ENCODE data around the gene TKTL1.
"Not testable (repeated sequence)": the region's sequence is repeated elsewhere in the genome, so short reads cannot be mapped to it uniquely, and the experiment has no call there.

Gene TKTL1

DNA sequence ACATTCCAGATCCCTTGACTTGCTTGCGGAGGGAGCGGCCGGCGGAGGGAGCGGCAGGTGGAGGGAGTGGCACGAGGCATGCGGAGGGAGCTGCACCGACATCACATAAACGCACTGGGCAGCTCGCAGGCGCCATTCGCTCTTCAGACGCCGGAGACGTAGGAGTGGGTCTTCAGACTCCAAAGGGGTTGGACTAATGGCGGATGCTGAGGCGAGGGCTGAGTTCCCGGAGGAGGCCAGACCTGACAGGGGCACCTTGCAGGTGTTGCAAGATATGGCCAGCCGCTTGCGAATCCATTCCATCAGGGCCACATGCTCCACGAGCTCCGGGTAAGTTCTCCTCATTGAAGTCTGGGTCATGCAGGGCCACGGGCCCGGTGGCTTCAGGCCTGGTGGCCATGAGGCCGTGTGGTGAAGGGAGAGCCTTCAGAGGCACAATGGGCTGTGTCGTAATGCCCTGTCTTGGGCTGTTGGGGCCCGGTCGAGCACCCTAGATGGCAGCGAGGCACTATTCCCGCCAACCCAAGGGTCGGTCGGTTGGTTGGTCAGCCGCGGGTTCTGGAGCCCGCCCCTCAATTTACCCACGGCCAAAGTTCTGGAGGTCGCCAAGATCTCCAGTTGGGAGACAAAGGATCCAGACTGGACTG is at the start of gene TKTL1:
Gene TKTL1, plus strand, starts transcription at position 132 of the 647 bp plus-strand sequence. Its CDS starts 65 bp downstream, at position 197.
- DNase-seq (ENCODE audit: low read depth, low spot score): no peak

DNA sequence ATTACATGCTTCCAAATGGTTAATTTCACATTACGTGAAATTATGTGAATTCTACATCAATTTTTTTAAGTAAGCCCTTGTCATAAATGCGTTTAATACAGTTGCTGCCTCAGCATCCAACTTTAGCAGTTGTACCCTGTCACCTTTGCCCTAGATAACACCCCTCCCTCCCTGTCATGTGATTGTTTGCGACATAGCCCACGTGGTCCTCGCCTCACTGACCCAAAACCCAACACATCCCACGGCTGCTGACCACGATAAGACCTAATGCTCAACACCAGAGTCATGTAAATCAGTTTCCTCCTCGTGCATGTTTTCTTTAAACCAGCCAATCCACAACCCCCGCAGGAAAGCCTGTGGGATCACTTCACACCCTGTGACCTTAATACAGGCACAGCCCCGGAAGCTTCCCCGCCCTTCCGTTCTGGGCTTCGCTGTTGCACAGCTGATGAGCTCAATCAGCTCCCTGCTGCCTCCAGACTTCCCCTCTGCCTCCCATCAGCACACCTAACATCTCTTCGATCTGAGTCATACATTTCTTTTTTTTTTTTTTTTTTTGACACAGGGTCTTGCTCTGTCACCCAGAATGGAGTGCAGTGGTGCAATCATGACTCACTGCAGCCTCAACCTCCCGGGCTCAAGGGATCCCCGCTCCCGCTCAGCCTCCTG is 48.1 kb upstream of the TKTL1 start:
- DNase-seq (ENCODE audit: low read depth, low spot score): not testable (repeated sequence)

DNA sequence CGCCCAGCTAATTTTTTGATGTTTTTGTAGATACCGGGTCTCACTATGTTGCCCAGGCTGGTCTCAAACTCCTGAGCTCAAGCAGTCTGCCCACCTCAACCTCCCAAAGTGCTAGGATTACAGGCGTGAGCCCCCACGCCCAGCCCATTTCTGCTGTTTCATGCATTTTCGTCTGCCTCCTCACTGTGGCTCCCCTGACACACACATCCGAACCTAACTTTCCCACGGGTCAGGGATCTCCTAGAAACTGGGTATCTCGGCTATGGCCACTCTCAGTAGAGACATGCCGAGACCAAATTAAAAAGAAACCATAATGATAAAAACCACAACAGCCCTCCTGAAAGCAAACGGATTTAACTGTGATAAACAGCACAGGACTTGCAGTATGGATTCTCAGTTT is 47.5 kb upstream of the TKTL1 start:
- not testable (repeated sequence) for DNase-seq (ENCODE audit: low read depth, low spot score)

GRCh38 chrX:154257282-154257681 is 38.3 kb upstream of the TKTL1 start, which contains the start of gene OPN1MW3:
OPN1MW3 (plus strand) TSS chrX:154257582; CDS start chrX:154257620, 38 bp downstream.
- not testable (repeated sequence) for DNase-seq (ENCODE audit: low read depth, low spot score)

- DNase-seq (ENCODE audit: low read depth, low spot score): not testable (repeated sequence)
Observed at GRCh38 chrX:154258711-154259110, 36.9 kb upstream of the TKTL1 start.

- DNase-seq (ENCODE audit: low read depth, low spot score): not testable (repeated sequence)
Observed at GRCh38 chrX:154263072-154263471, 32.5 kb upstream of the TKTL1 start.

- DNase-seq (ENCODE audit: low read depth, low spot score): not testable (repeated sequence)
Observed at GRCh38 chrX:154269245-154269644, 26.4 kb upstream of the TKTL1 start.

DNA sequence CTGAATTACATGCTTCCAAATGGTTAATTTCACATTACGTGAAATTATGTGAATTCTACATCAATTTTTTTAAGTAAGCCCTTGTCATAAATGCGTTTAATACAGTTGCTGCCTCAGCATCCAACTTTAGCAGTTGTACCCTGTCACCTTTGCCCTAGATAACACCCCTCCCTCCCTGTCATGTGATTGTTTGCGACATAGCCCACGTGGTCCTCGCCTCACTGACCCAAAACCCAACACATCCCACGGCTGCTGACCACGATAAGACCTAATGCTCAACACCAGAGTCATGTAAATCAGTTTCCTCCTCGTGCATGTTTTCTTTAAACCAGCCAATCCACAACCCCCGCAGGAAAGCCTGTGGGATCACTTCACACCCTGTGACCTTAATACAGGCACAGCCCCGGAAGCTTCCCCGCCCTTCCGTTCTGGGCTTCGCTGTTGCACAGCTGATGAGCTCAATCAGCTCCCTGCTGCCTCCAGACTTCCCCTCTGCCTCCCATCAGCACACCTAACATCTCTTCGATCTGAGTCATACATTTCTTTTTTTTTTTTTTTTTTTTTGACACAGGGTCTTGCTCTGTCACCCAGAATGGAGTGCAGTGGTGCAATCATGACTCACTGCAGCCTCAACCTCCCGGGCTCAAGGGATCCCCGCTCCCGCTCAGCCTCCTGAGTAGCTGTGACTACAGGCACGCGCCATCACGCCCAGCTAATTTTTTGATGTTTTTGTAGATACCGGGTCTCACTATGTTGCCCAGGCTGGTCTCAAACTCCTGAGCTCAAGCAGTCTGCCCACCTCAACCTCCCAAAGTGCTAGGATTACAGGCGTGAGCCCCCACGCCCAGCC is 10.9 kb upstream of the TKTL1 start:
- DNase-seq (ENCODE audit: low read depth, low spot score): not testable (repeated sequence)

DNA sequence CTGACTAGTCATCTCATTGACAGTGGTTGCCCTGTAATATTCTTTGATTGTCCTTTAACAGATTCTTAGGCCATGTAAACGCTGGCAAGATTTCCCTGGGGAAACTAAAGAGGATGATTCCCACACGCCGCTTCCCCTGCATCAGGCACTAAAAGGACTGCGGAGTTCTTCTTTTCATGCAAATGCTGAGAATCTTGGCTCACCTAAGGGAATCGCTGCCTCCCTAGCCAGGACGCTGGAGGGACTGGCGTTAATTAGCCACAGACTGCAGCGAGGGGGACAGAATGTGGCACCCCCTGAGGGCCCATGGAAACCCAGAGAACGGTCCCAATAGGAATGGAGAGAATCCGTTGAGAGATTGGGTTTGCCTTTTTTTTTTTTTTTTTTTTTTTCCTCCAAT is 9.2 kb upstream of the TKTL1 start:
- DNase-seq (ENCODE audit: low read depth, low spot score): not testable (repeated sequence)

DNA sequence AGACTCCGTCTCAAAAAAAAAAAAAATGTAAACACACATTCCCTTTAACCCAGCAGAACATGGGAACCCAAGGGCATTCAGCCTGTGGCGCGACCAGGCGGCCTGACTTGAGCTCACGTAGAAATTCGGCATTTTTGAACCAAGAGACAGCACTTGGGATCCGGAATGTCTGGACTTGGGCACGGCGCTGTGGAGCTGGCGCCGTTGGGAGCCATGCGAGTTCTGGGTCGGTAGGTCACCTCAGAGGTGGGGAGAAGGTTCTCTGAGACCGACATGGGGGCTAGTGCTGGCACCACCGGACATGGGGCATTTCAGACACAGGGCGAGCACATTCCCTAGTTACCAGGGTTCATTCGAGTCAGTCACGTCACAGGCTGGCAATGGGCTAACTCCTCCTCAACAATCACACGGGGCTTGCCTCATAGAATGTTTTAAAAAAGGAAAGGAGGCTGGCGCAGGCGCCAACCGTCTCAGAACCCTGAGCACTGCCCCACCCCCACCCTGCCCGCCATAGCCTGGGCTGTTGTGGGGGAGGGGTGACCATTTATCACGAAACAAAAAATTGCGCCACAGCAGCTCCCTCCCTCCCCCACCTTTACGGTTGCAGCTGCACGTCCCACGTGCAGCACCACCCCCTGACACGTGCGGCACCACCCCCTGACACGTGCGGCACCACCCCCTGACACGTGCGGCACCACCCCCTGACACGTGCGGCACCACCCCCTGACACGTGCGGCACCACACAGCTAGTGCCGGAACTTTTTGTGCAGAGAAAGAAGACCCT is 612 bp upstream of the TKTL1 start, which contains the start of gene TEX28:
Gene TEX28, minus strand, starts transcription at position 334 of the 784 bp plus-strand sequence. CDS start 3,007 bp downstream, outside the sequence.
- DNase-seq (ENCODE audit: low read depth, low spot score): no peak

DNA sequence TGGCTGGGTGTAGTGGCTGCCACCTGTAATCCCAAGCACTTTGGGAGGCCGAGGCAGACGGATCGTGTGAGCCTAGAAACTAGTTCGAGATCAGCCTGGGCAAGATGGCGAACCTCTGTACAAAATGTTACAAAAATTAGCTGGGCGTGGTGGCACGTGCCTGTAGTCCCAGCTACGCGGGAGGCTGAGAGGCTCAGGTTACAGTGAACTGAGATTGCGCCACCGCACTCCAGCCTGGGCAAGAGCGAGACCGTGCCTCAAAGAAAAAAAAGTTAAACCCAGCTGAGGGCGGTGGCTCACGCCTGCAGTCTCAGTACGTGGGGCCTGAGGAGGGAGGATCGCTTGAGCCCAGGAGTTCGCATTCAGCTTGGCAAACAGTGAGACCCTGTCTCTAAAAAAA is 1.1 kb downstream of the TKTL1 start:
- DNase-seq (ENCODE audit: low read depth, low spot score): no peak

DNA sequence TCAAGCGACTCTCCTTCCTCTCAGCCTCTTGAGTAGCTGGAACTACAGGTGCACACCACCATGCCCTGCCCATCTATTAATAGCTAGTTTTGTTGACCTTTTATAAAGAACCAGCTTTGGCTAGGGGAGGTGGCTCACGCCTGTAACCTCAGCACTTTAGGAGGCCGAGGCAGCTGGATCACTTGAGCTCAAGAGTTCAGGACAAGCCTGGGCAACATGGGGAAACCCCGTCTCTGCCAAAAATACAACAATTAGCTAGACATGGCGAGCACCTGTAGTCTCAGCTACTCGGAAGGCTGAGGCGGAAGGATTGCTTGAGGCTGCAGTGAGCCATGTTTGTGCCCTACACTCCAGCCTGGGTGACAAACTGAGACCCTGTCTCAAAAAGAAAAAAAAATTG is 2.7 kb downstream of the TKTL1 start:
- no peak for DNase-seq (ENCODE audit: low read depth, low spot score)

DNA sequence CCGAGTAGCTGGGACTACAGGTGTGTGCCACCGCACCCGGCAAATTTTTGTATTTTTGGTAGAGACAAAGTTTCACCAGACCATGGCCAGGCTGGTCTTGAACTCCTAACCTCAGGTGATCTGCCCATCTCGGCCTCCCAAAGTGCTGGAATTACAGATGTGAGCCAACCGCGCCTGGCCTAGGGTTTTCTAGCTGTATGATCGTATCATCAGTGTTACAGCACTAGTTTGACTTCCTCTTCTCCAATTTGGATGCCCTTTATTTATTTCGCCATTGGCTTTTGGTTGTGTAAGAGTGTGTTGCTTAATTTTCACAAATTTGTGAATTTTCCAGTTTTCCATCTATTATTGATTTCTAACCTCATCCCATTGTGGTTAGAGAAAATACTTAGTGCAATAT is 5.2 kb downstream of the TKTL1 start:
- no peak for DNase-seq (ENCODE audit: low read depth, low spot score)

GRCh38 chrX:154302998-154303397 is 7.4 kb downstream of the TKTL1 start:
- not testable (repeated sequence) for DNase-seq (ENCODE audit: low read depth, low spot score)

- DNase-seq (ENCODE audit: low read depth, low spot score): no peak
Observed at GRCh38 chrX:154303476-154303875, 7.9 kb downstream of the TKTL1 start.

DNA sequence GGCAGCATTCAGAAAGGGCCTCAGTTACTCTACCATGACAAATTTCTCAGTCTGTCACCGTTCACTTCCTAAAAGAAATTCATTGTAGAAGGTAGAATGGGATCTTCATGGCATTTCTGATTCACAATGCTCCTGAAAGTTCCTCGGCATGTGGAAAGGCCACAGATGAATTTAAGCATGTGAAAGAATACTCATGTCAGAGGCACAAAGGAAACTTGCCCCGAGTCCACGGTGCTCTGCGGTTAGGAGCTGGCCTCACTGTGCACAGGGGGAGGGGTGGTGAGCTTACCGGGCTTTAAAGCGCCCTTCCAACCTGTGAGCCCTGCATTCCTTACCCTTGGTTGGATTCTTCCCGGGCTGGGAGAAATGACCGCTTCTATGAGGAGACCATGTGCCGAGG is 9.3 kb downstream of the TKTL1 start:
- DNase-seq (ENCODE audit: low read depth, low spot score): no peak

- no peak for DNase-seq (ENCODE audit: low read depth, low spot score)
Observed at GRCh38 chrX:154305541-154306205, 10.1 kb downstream of the TKTL1 start.

- DNase-seq (ENCODE audit: low read depth, low spot score): no peak
Observed at GRCh38 chrX:154307202-154307601, 11.6 kb downstream of the TKTL1 start.

DNA sequence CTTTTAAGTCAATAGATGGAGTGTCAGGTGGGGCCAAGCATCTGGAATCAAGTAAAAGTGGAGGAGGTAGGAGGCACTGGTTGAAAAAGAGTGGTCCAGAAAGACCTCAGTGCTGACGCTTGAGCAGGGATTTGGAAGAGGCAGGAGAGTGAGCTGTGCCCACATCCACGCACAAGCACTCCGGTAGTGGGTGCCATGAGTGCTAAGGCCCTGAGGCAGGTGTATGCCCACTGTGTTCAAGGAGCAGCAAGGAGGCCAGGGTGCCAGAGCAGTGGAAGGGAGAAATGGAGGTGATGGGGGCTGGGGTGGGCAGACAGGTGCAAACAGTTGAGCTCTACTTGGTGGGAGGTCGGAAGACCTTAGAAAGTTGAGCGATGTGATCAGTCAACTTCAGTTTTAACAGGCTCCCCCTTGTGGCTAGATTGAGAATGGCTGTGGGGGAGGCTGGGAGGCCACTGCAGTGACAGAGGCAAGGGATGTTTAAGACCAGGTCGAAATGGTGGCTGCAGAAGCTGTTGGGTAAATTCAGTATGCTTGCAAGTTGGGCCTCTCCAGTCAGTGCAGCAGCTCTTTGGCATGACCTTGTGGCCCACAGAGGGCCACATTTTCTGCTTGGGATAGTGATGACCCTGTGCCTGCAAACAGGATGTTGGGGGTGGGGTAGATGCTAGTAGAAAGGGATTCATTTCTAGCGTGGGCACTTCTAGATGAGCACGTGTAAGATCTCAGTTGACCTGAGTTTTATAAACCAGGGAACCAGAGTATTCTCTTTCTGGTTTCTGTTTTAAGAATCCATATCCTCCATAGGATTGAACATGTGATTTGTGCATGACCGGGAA is 12.7 kb downstream of the TKTL1 start:
- peak; percentile 7 for DNase-seq (ENCODE audit: low read depth, low spot score)

All from iPS DF 19.7 (cell line).